ENCODE data around the gene MACROD1. TPM values are rescaled to one million over a fixed set of nuclear protein-coding genes. Genes with fewer than 3 reads are reported as not detected.

MACROD1 gene
- total and polyA plus RNA-seq, 2 of the 13 experiments (the other 11 are each of a cell fraction or from before 2014, with no cell fraction given) = 23.1 to 34.5 TPM

GRCh38 chr11:63986156-63986931 lies 179.6 kb downstream of the MACROD1 start, which contains the start of gene OTUB1 (continued):
- TF ChIP-seq MYPOP (CRISPR knock-in tag; IDR thresholded peaks at IDR 0.05) = no peak
- TF ChIP-seq NR2F1 (CRISPR knock-in tag; IDR thresholded peaks at IDR 0.05) = no peak
- 0 out of 2 replicates have a peak, but pooled peaks have one; percentile 41 for TF ChIP-seq KMT2B (CRISPR knock-in tag; IDR thresholded peaks at IDR 0.05)
- TF ChIP-seq ZNF343 (CRISPR knock-in tag; IDR thresholded peaks at IDR 0.05) = no peak
- no peak for TF ChIP-seq PAF1 (CRISPR knock-in tag; IDR thresholded peaks at IDR 0.05)
- TF ChIP-seq ZFX (CRISPR knock-in tag; IDR thresholded peaks at IDR 0.05; ENCODE audit: low read depth) = peak; percentile 98
- 0 out of 2 replicates have a peak, but pooled peaks have one; percentile 44 for TF ChIP-seq ZBTB14 (CRISPR knock-in tag; IDR thresholded peaks at IDR 0.05)
- TF ChIP-seq ZBTB25 (CRISPR knock-in tag; IDR thresholded peaks at IDR 0.05) = 0 out of 2 replicates have a peak, but pooled peaks have one; percentile 46
- no peak for TF ChIP-seq NFIB (CRISPR knock-in tag; IDR thresholded peaks at IDR 0.05; ENCODE audit: borderline replicate concordance)
- TF ChIP-seq YEATS2 (CRISPR knock-in tag; IDR thresholded peaks at IDR 0.05; ENCODE audit: borderline replicate concordance) = peak; percentile 76; the same call in 1 of the 2 replicates
- no peak for TF ChIP-seq TBX3 (IDR thresholded peaks at IDR 0.05; ENCODE audit: borderline replicate concordance)
- TF ChIP-seq TAF1 (CRISPR knock-in tag; IDR thresholded peaks at IDR 0.05) = peak; percentile 99
- TF ChIP-seq ZBTB33 (CRISPR knock-in tag; IDR thresholded peaks at IDR 0.05) = no peak
- 0 out of 2 replicates have a peak, but pooled peaks have one; percentile 67 for TF ChIP-seq CHCHD3 (CRISPR knock-in tag; IDR thresholded peaks at IDR 0.05)
- no peak for TF ChIP-seq ZNF431 (CRISPR knock-in tag; IDR thresholded peaks at IDR 0.05; ENCODE audit: borderline replicate concordance, low read depth)
- no peak for TF ChIP-seq ZNF646 (CRISPR knock-in tag; IDR thresholded peaks at IDR 0.05)

Data from HepG2 (cell line).